MM.1S (cell line): ENCODE data around the gene DPYSL4.

Experiments used
- DNase-seq: peaks from one replicate; pipeline ENCODE4 v3.0.0-alpha.2; 2015
- H2AFZ ChIP-seq: fragments of 300-600 bp; sonication (generic); 2 replicates; pipeline ENCODE4 v1.6.0; 2016; ENCODE audit warnings: antibody characterized with exemption, low read length
- H3F3A ChIP-seq: fragments of 300-600 bp; sonication (generic); 2 replicates; pipeline ENCODE4 v1.6.1; 2016; ENCODE audit warnings: mild to moderate bottlenecking, antibody characterized with exemption, low read length, moderate library complexity, mixed read lengths; ENCODE audit not compliant: insufficient read depth
- H3K27ac ChIP-seq: fragments of 300-600 bp; sonication (generic); 2 replicates; pipeline ENCODE4 v1.5.1; 2016; ENCODE audit warnings: mild to moderate bottlenecking, low read length
- H3K27me3 ChIP-seq: fragments of 300-600 bp; sonication (generic); replicated peaks from 2 replicates; pipeline ENCODE4 v1.6.0; 2016; ENCODE audit warnings: low read length; ENCODE audit not compliant: insufficient read depth
- H3K36me3 ChIP-seq: fragments of 300-600 bp; sonication (generic); replicated peaks from 2 replicates; pipeline ENCODE4 v1.6.1; 2016; ENCODE audit warnings: mild to moderate bottlenecking, low read length, mixed read lengths; ENCODE audit not compliant: insufficient read depth
- H3K4me1 ChIP-seq: fragments of 300-600 bp; sonication (generic); 2 replicates; pipeline ENCODE4 v1.6.1; 2016; ENCODE audit warnings: low read length, mixed read lengths
- H3K4me2 ChIP-seq: fragments of 300-600 bp; sonication (generic); 2 replicates; pipeline ENCODE4 v1.6.0; 2016; ENCODE audit warnings: low read depth, low read length
- H3K4me3 ChIP-seq: fragments of 300-600 bp; sonication (generic); 2 replicates; pipeline ENCODE4 v1.5.1; 2016; ENCODE audit warnings: low read length, mixed read lengths
- H3K79me2 ChIP-seq: fragments of 300-600 bp; sonication (generic); 2 replicates; pipeline ENCODE4 v1.6.1; 2016; ENCODE audit warnings: mixed run types, low read length, mixed read lengths
- H3K9ac ChIP-seq: fragments of 300-600 bp; sonication (generic); 2 replicates; pipeline ENCODE4 v1.6.1; 2016; ENCODE audit warnings: low read length, mixed read lengths
- H3K9me2 ChIP-seq: fragments of 300-600 bp; sonication (generic); replicated peaks from 2 replicates; pipeline ENCODE4 v1.6.1; 2016; ENCODE audit warnings: mild to moderate bottlenecking, low read length, mixed read lengths; ENCODE audit not compliant: insufficient read depth
- H3K9me3 ChIP-seq: fragments of 300-600 bp; sonication (generic); replicated peaks from 2 replicates; pipeline ENCODE4 v1.6.1; 2016; ENCODE audit warnings: mild to moderate bottlenecking, low read length, mixed read lengths; ENCODE audit not compliant: insufficient read depth
- H4K20me1 ChIP-seq: fragments of 300-600 bp; sonication (generic); 2 replicates; pipeline ENCODE4 v1.6.1; 2016; ENCODE audit warnings: mild to moderate bottlenecking, low read length, moderate library complexity, mixed read lengths; ENCODE audit not compliant: insufficient read depth
- CTCF ChIP-seq: fragments of 300-600 bp; sonication (generic); IDR thresholded peaks from 2 replicates; pipeline ENCODE4 v1.5.1; 2016; ENCODE audit warnings: antibody characterized with exemption, low read length, mixed read lengths
- EZH2 ChIP-seq: fragments of 300-600 bp; sonication (generic); optimal IDR thresholded peaks from 2 replicates; pipeline ENCODE3; 2017; ENCODE audit warnings: low read depth, mild to moderate bottlenecking, antibody characterized with exemption, low read length, mixed read lengths
- EZH2phosphoT487 ChIP-seq: fragments of 300-600 bp; sonication (generic); IDR thresholded peaks from 2 replicates; pipeline ENCODE4 v1.6.1; 2018; ENCODE audit warnings: antibody characterized with exemption, low read length

DPYSL4 gene

GRCh38 chr10:132237871-132238270, 51.1 kb downstream of the DPYSL4 start:
- H3K79me2 ChIP-seq: no peaks in the 10 kb centered on the region
- no peaks in the 10 kb centered on the region for H3K36me3 ChIP-seq
- no peak overlapping the region for H3K4me2 ChIP-seq
- H3F3A ChIP-seq: no peaks in the 10 kb centered on the region
- H3K27me3 ChIP-seq: no peaks in the 10 kb centered on the region
- no peaks in the 10 kb centered on the region for H3K9me3 ChIP-seq
- no peak overlapping the region for H3K4me3 ChIP-seq
- H2AFZ ChIP-seq: no peak overlapping the region
- TF ChIP-seq CTCF (no peak), EZH2 (no peak)
- no peaks in the 10 kb centered on the region for H4K20me1 ChIP-seq
- H3K27ac ChIP-seq: no peak overlapping the region
- no peaks in the 10 kb centered on the region for H3K9me2 ChIP-seq
- H3K9ac ChIP-seq: no peak overlapping the region
- DNase-seq: no peak
- no peaks in the 10 kb centered on the region for H3K4me1 ChIP-seq

GRCh38 chr10:132238371-132239125, 51.8 kb downstream of the DPYSL4 start:
- Histone ChIP-seq H3K4me3 (no peak overlapping the region), H3K9me3 (no peaks in the 10 kb centered on the region), H3F3A (no peaks in the 10 kb centered on the region), H3K9ac (no peak overlapping the region), H2AFZ (no peak overlapping the region), H3K4me2 (no peak overlapping the region), H3K27ac (no peak overlapping the region), H3K79me2 (no peaks in the 10 kb centered on the region), H4K20me1 (no peaks in the 10 kb centered on the region), H3K4me1 (no peaks in the 10 kb centered on the region), H3K9me2 (no peaks in the 10 kb centered on the region), H3K36me3 (no peaks in the 10 kb centered on the region), H3K27me3 (no peaks in the 10 kb centered on the region)
- DNase-seq: no peak
- TF ChIP-seq EZH2phosphoT487 (no peak), EZH2 (no peak), CTCF (no peak)

GRCh38 chr10:132239126-132240031, 52.6 kb downstream of the DPYSL4 start:
- no peak for TF ChIP-seq CTCF
- TF ChIP-seq EZH2phosphoT487: no peak
- TF ChIP-seq EZH2: no peak
- Histone ChIP-seq H3F3A (no peaks in the 10 kb centered on the region), H3K9me2 (no peaks in the 10 kb centered on the region), H3K36me3 (no peaks in the 10 kb centered on the region), H3K4me3 (no peak overlapping the region), H3K27ac (no peak overlapping the region), H3K27me3 (no peaks in the 10 kb centered on the region), H3K9me3 (no peaks in the 10 kb centered on the region), H3K4me1 (no peaks in the 10 kb centered on the region), H3K9ac (no peak overlapping the region), H4K20me1 (no peaks in the 10 kb centered on the region), H2AFZ (no peak overlapping the region), H3K4me2 (no peak overlapping the region), H3K79me2 (no peaks in the 10 kb centered on the region)
- no peak for DNase-seq
